ENCODE measurements around the gene PTH2R. TPM values are rescaled to one million over a fixed set of nuclear protein-coding genes. Genes with fewer than 3 reads are reported as not detected.
"Not testable (repeated sequence)": the region's sequence is repeated elsewhere in the genome, so short reads cannot be mapped to it uniquely, and the experiment has no call there.

PTH2R gene
- polyA plus RNA-seq, 4 donors: 0.04 TPM; not detected in 3

GRCh38 chr2:208529796-208530195 is 123.2 kb downstream of the PTH2R start:
- H3K36me3 ChIP-seq (ENCODE audit: control insufficient read depth in 3 of 3, insufficient read depth in 2 of 3, low read depth in 1 of 3, low read length in 3 of 3): no peaks in the 10 kb centered on the region
- no peaks in the 10 kb centered on the region for H3K27me3 ChIP-seq (ENCODE audit: control insufficient read depth in 3 of 3, insufficient read depth in 3 of 3, low read length in 3 of 3)
- peaks cover 0 to 3% of the 10 kb centered on the region in 2 donors for H3K9me3 ChIP-seq (ENCODE audit: control insufficient read depth in 2 of 2, insufficient read depth in 1 of 2, low read depth in 1 of 2, low read length in 1 of 2)
- peaks cover 0 to 3% (median 0%) of the 10 kb centered on the region in 3 donors for H3K4me1 ChIP-seq (ENCODE audit: control insufficient read depth in 3 of 3, insufficient read depth in 2 of 3, low read depth in 1 of 3, low read length in 2 of 3)
- DNase-seq (peak in 1 of 2 donors; percentile 76), FAIRE-seq (no peak)
- H3K27ac ChIP-seq (ENCODE audit: low read depth in 1 of 3, low read length in 2 of 3): no peak overlapping the region
- 7 to 61% (median 32%) methylated on average over 5 of the region's 5 CpGs for whole genome bisulfite sequencing, 3 donors
- no peak overlapping the region for H3K4me3 ChIP-seq (ENCODE audit: low read depth in 1 of 3, low read length in 3 of 3)

- peaks cover 0 to 12% of the 10 kb centered on the region in 2 donors for H3K9me3 ChIP-seq (ENCODE audit: control insufficient read depth in 2 of 2, insufficient read depth in 1 of 2, low read depth in 1 of 2, low read length in 1 of 2)
- no peaks in the 10 kb centered on the region for H3K27me3 ChIP-seq (ENCODE audit: control insufficient read depth in 3 of 3, insufficient read depth in 3 of 3, low read length in 3 of 3)
- WGBS, 3 donors: 92 to 97% (median 94%) methylated on average over 3 of the region's 3 CpGs
- FAIRE-seq (no peak), DNase-seq (no peak)
- no peak overlapping the region for H3K4me3 ChIP-seq (ENCODE audit: low read depth in 1 of 3, low read length in 3 of 3)
- no peaks in the 10 kb centered on the region for H3K36me3 ChIP-seq (ENCODE audit: control insufficient read depth in 3 of 3, insufficient read depth in 2 of 3, low read depth in 1 of 3, low read length in 3 of 3)
- peaks cover 0 to 3% (median 0%) of the 10 kb centered on the region in 3 donors for H3K4me1 ChIP-seq (ENCODE audit: control insufficient read depth in 3 of 3, insufficient read depth in 2 of 3, low read depth in 1 of 3, low read length in 2 of 3)
- H3K27ac ChIP-seq (ENCODE audit: low read depth in 1 of 3, low read length in 2 of 3): no peak overlapping the region
Observed at GRCh38 chr2:208531361-208531760, 124.8 kb downstream of the PTH2R start.

GRCh38 chr2:208535578-208535977 is 129.0 kb downstream of the PTH2R start:
- H3K27ac ChIP-seq (ENCODE audit: low read depth in 1 of 3, low read length in 2 of 3); H3K4me3 ChIP-seq (ENCODE audit: low read depth in 1 of 3, low read length in 3 of 3); FAIRE-seq; H3K36me3 ChIP-seq (ENCODE audit: control insufficient read depth in 3 of 3, insufficient read depth in 2 of 3, low read depth in 1 of 3, low read length in 3 of 3); H3K27me3 ChIP-seq (ENCODE audit: control insufficient read depth in 3 of 3, insufficient read depth in 3 of 3, low read length in 3 of 3); DNase-seq; H3K4me1 ChIP-seq (ENCODE audit: control insufficient read depth in 3 of 3, insufficient read depth in 2 of 3, low read depth in 1 of 3, low read length in 2 of 3): not testable (repeated sequence)
- 40 to 75% (median 56%) methylated on average over 1 of the region's 1 CpG for WGBS, 3 donors
- peaks cover 0 to 14% of the 10 kb centered on the region in 2 donors for H3K9me3 ChIP-seq (ENCODE audit: control insufficient read depth in 2 of 2, insufficient read depth in 1 of 2, low read depth in 1 of 2, low read length in 1 of 2)

GRCh38 chr2:208541461-208541988 is 134.9 kb downstream of the PTH2R start:
- 91 to 94% (median 94%) methylated on average over 3 of the region's 3 CpGs for WGBS, 3 donors
- no peak for FAIRE-seq
- Histone ChIP-seq H3K36me3 (ENCODE audit: control insufficient read depth in 3 of 3, insufficient read depth in 2 of 3, low read depth in 1 of 3, low read length in 3 of 3) (no peaks in the 10 kb centered on the region), H3K9me3 (ENCODE audit: control insufficient read depth in 2 of 2, insufficient read depth in 1 of 2, low read depth in 1 of 2, low read length in 1 of 2) (peaks cover 0 to 4% of the 10 kb centered on the region in 2 donors), H3K27me3 (ENCODE audit: control insufficient read depth in 3 of 3, insufficient read depth in 3 of 3, low read length in 3 of 3) (peaks cover 0 to 4% (median 0%) of the 10 kb centered on the region in 3 donors), H3K4me3 (ENCODE audit: low read depth in 1 of 3, low read length in 3 of 3) (no peak overlapping the region), H3K4me1 (ENCODE audit: control insufficient read depth in 3 of 3, insufficient read depth in 2 of 3, low read depth in 1 of 3, low read length in 2 of 3) (peaks cover 4 to 9% (median 5%) of the 10 kb centered on the region in 3 donors), H3K27ac (ENCODE audit: low read depth in 1 of 3, low read length in 2 of 3) (no peak overlapping the region)
- no peak for DNase-seq

GRCh38 chr2:208541989-208542464 is 135.4 kb downstream of the PTH2R start:
- H3K4me3 ChIP-seq (ENCODE audit: low read depth in 1 of 3, low read length in 3 of 3): no peak overlapping the region
- no peak overlapping the region for H3K27ac ChIP-seq (ENCODE audit: low read depth in 1 of 3, low read length in 2 of 3)
- no peak for DNase-seq
- H3K9me3 ChIP-seq (ENCODE audit: control insufficient read depth in 2 of 2, insufficient read depth in 1 of 2, low read depth in 1 of 2, low read length in 1 of 2): no peaks in the 10 kb centered on the region
- no peaks in the 10 kb centered on the region for H3K36me3 ChIP-seq (ENCODE audit: control insufficient read depth in 3 of 3, insufficient read depth in 2 of 3, low read depth in 1 of 3, low read length in 3 of 3)
- FAIRE-seq: peak; percentile 10
- 54 to 57% (median 55%) methylated on average over 3 of the region's 3 CpGs for WGBS, 3 donors
- peaks cover 0 to 2% (median 0%) of the 10 kb centered on the region in 3 donors for H3K27me3 ChIP-seq (ENCODE audit: control insufficient read depth in 3 of 3, insufficient read depth in 3 of 3, low read length in 3 of 3)
- H3K4me1 ChIP-seq (ENCODE audit: control insufficient read depth in 3 of 3, insufficient read depth in 2 of 3, low read depth in 1 of 3, low read length in 2 of 3): peaks cover 4 to 13% (median 8%) of the 10 kb centered on the region in 3 donors

- FAIRE-seq: no peak
- DNase-seq: peak; percentile 39 to 62
- Histone ChIP-seq H3K4me3 (ENCODE audit: low read depth in 1 of 3, low read length in 3 of 3) (no peak overlapping the region), H3K4me1 (ENCODE audit: control insufficient read depth in 3 of 3, insufficient read depth in 2 of 3, low read depth in 1 of 3, low read length in 2 of 3) (peaks cover 4 to 13% (median 8%) of the 10 kb centered on the region in 3 donors), H3K27me3 (ENCODE audit: control insufficient read depth in 3 of 3, insufficient read depth in 3 of 3, low read length in 3 of 3) (peaks cover 0 to 2% (median 0%) of the 10 kb centered on the region in 3 donors), H3K9me3 (ENCODE audit: control insufficient read depth in 2 of 2, insufficient read depth in 1 of 2, low read depth in 1 of 2, low read length in 1 of 2) (no peaks in the 10 kb centered on the region), H3K27ac (ENCODE audit: low read depth in 1 of 3, low read length in 2 of 3) (no peak overlapping the region), H3K36me3 (ENCODE audit: control insufficient read depth in 3 of 3, insufficient read depth in 2 of 3, low read depth in 1 of 3, low read length in 3 of 3) (no peaks in the 10 kb centered on the region)
- WGBS, 3 donors: 61 to 83% (median 74%) methylated on average over 1 of the region's 1 CpG
Observed at GRCh38 chr2:208542465-208543041, 136.0 kb downstream of the PTH2R start.

Other genes with a start within 250 kb of the PTH2R start
- not detected for gene CRYGA, start 243.2 kb upstream of the PTH2R start, polyA plus RNA-seq
- gene C2orf80, start 216.8 kb upstream of the PTH2R start, polyA plus RNA-seq: under 1 TPM in 1 of 4 donors, not detected in 3; 0.46 TPM
- gene IDH1, start 151.7 kb upstream of the PTH2R start, polyA plus RNA-seq: 100 to 1,000 TPM; 115 to 297 (median 243) TPM
- gene PIKFYVE, start 140.5 kb upstream of the PTH2R start, polyA plus RNA-seq: 10 to 100 TPM in 1 of 4 donors, 1 to 10 TPM in 3; 5.1 to 17.3 (median 7.1) TPM

All from small intestine (tissue), 7 donors.